GM10847 (cell line): ENCODE results near the gene SPEF1.
A peak's percentile ranks its signal among the peaks of the same experiment; 100 is the strongest.

Source experiments
- POLR2A ChIP-seq: IDR thresholded peaks from 2 replicates; pipeline ENCODE4 v1.6.1; 2011; ENCODE audit not compliant: insufficient read length; ENCODE audit errors: extremely low read depth

Gene SPEF1

GRCh38 chr20:3783511-3784195, 2.4 kb upstream of the SPEF1 start:
- TF ChIP-seq POLR2A: no peak

GRCh38 chr20:3783068-3783489, 1.8 kb upstream of the SPEF1 start:
- TF ChIP-seq POLR2A: no peak

- TF ChIP-seq POLR2A: no peak
Measured at GRCh38 chr20:3782597-3782996, 1.3 kb upstream of the SPEF1 start.

GRCh38 chr20:3778976-3779375, 2.3 kb downstream of the SPEF1 start:
- TF ChIP-seq POLR2A: no peak

GRCh38 chr20:3777716-3778629, 3.3 kb downstream of the SPEF1 start:
- no peak for TF ChIP-seq POLR2A

GRCh38 chr20:3777381-3777715, 3.9 kb downstream of the SPEF1 start:
- no peak for TF ChIP-seq POLR2A

- no peak for TF ChIP-seq POLR2A
Measured at GRCh38 chr20:3775457-3776108, 5.7 kb downstream of the SPEF1 start.

- TF ChIP-seq POLR2A: no peak
Measured at GRCh38 chr20:3771552-3772058, 9.6 kb downstream of the SPEF1 start.

- no peak for TF ChIP-seq POLR2A
Measured at GRCh38 chr20:3768342-3769130, 12.7 kb downstream of the SPEF1 start.

- TF ChIP-seq POLR2A: peak; percentile 22
Measured at GRCh38 chr20:3767427-3768341, 13.6 kb downstream of the SPEF1 start, which contains the start of gene ADISSP. ADISSP (minus strand) TSS chr20:3767753; CDS start chr20:3760100, 7,653 bp downstream.

- TF ChIP-seq POLR2A: no peak
Measured at GRCh38 chr20:3767110-3767426, 14.2 kb downstream of the SPEF1 start.

- TF ChIP-seq POLR2A: no peak
Measured at GRCh38 chr20:3766422-3767109, 14.7 kb downstream of the SPEF1 start.

GRCh38 chr20:3765171-3765882, 15.9 kb downstream of the SPEF1 start:
- TF ChIP-seq POLR2A: no peak
